HG02943 (cell line): ENCODE data around the gene ANOS1.
"Not testable (repeated sequence)": the region's sequence is repeated elsewhere in the genome, so short reads cannot be mapped to it uniquely, and the experiment has no call there.

ENCODE experiments used
- ATAC-seq: cut with Tn5 transposase; IDR thresholded peaks from one replicate; pipeline ENCODE4 v1.9.1; 2021; ENCODE audit warnings: mild to moderate bottlenecking, low read depth, moderate library complexity; ENCODE audit not compliant: unreplicated experiment

Gene ANOS1

GRCh38 chrX:8731559-8732395, at the start of gene ANOS1:
Gene ANOS1 (minus strand): TSS chrX:8732137. CDS start chrX:8732036, 101 bp downstream.
- ATAC-seq: no peak

GRCh38 chrX:8773117-8773516, 41.2 kb upstream of the ANOS1 start:
- ATAC-seq: no peak

GRCh38 chrX:8760021-8760420, 28.1 kb upstream of the ANOS1 start:
- no peak for ATAC-seq

- ATAC-seq: not testable (repeated sequence)
Observed at GRCh38 chrX:8758706-8759105, 26.8 kb upstream of the ANOS1 start.

GRCh38 chrX:8757609-8758389, 25.9 kb upstream of the ANOS1 start:
- not testable (repeated sequence) for ATAC-seq

- no peak for ATAC-seq
Observed at GRCh38 chrX:8755813-8756212, 23.9 kb upstream of the ANOS1 start.

- ATAC-seq: no peak
Observed at GRCh38 chrX:8755116-8755515, 23.2 kb upstream of the ANOS1 start.

- ATAC-seq: no peak
Observed at GRCh38 chrX:8749697-8750096, 17.8 kb upstream of the ANOS1 start.

- no peak for ATAC-seq
Observed at GRCh38 chrX:8748855-8749254, 16.9 kb upstream of the ANOS1 start.

GRCh38 chrX:8743126-8743732, 11.3 kb upstream of the ANOS1 start:
- no peak for ATAC-seq

GRCh38 chrX:8741981-8742380, 10.0 kb upstream of the ANOS1 start:
- no peak for ATAC-seq

GRCh38 chrX:8738588-8739189, 6.8 kb upstream of the ANOS1 start:
- ATAC-seq: no peak

GRCh38 chrX:8737883-8738282, 5.9 kb upstream of the ANOS1 start:
- no peak for ATAC-seq

- ATAC-seq: no peak
Observed at GRCh38 chrX:8730812-8731558, 952 bp downstream of the ANOS1 start.

GRCh38 chrX:8729811-8730210, 2.1 kb downstream of the ANOS1 start:
- no peak for ATAC-seq

- ATAC-seq: no peak
Observed at GRCh38 chrX:8728932-8729535, 2.9 kb downstream of the ANOS1 start.

GRCh38 chrX:8726031-8726652, 5.8 kb downstream of the ANOS1 start:
- ATAC-seq: no peak

- no peak for ATAC-seq
Observed at GRCh38 chrX:8724300-8724699, 7.6 kb downstream of the ANOS1 start.

GRCh38 chrX:8721536-8721935, 10.4 kb downstream of the ANOS1 start:
- ATAC-seq: no peak
